IgD-negative memory B cell (primary cell): ENCODE results near the gene TNIK. TPM values are rescaled to one million over a fixed set of nuclear protein-coding genes. Genes with fewer than 3 reads are reported as not detected.
A peak's percentile ranks its signal among the peaks of the same experiment; 100 is the strongest.

ENCODE experiments used
- H3K27ac Mint-ChIP-seq, 3 donors: one replicate each; pipeline ENCODE4 v1.8.0; 2020 to 2022; ENCODE audit warnings: mild to moderate bottlenecking in 3 of 3, mixed read lengths in 3 of 3, moderate library complexity in 1 of 3
- H3K27me3 Mint-ChIP-seq: one replicate; pipeline ENCODE4 v1.8.0; 2021; ENCODE audit warnings: mixed read lengths
- H3K36me3 Mint-ChIP-seq: one replicate; pipeline ENCODE4 v1.8.0; 2020; ENCODE audit warnings: mild to moderate bottlenecking, mixed read lengths
- H3K4me1 Mint-ChIP-seq, 3 donors: one replicate each; pipeline ENCODE4 v1.8.0; 2020 to 2022; ENCODE audit warnings: mixed read lengths in 3 of 3, mild to moderate bottlenecking in 1 of 3
- H3K4me3 Mint-ChIP-seq, 4 donors: one replicate each; pipeline ENCODE4 v1.8.0; 2020 to 2022; ENCODE audit warnings: mild to moderate bottlenecking in 4 of 4, mixed read lengths in 4 of 4, moderate library complexity in 3 of 4
- H3K9me3 Mint-ChIP-seq, 3 donors: one replicate each; pipeline ENCODE4 v1.8.0; 2020 to 2021; ENCODE audit warnings: mixed read lengths in 3 of 3, mild to moderate bottlenecking in 1 of 3
- polyA plus RNA-seq: library from polyadenylated mRNA; unstranded; fragments of 300-500 nt; fragmentation: Illumina TruSeq; gene quantifications from one replicate; pipeline ENCODE4 v1.2.3, GENCODE V29; 2021

The TNIK gene
- polyA plus RNA-seq, 1 donor from 2014 or later = 3.0 TPM

DNA sequence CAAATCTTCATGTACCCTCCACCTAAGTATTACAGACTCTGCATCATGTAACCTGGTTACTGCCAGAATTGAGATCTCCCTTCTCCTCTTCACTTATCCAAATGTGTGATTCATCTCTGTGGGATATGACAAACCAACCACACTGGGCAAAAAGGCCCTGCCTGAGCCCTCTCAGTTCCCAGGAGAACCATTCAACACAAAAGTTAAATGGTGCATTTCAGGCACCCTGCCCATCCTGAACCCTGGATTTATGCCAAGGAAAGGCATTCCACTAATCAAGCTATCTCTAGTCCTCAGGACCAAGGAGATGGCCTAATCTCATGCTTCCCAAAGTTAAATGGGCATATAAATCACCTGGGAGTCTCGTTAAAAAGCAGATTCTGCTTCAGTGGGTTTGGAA lies 108.5 kb downstream of the TNIK start:
- Mint-ChIP-seq H3K4me3 (no peak overlapping the region), H3K4me1 (peaks cover 8 to 19% (median 14%) of the 10 kb centered on the region in 3 donors), H3K9me3 (no peaks in the 10 kb centered on the region), H3K27ac (no peak overlapping the region), H3K27me3 (no peaks in the 10 kb centered on the region), H3K36me3 (no peaks in the 10 kb centered on the region)

DNA sequence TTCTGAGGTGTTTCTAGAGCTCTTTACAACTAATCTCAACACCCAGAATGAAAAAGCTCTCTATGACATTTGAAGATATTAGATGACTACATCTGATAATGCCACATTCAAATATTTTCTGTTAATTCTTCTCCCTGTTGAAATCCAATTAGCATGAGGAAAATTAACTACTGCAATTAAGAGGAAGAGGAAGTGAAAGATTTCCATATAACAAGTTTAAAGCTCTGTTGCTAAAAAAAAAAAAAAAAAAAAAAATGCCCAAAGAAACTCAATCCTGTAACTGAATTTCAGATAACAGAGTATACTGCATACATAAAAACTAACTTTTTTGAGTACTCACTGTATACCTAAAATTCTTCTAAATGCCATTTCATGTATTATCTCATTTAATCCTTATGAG lies 109.8 kb downstream of the TNIK start:
- H3K27me3 Mint-ChIP-seq = no peaks in the 10 kb centered on the region
- no peaks in the 10 kb centered on the region for H3K9me3 Mint-ChIP-seq
- peaks cover 8 to 19% (median 15%) of the 10 kb centered on the region in 3 donors for H3K4me1 Mint-ChIP-seq
- no peak overlapping the region for H3K27ac Mint-ChIP-seq
- H3K4me3 Mint-ChIP-seq = no peak overlapping the region
- H3K36me3 Mint-ChIP-seq = no peaks in the 10 kb centered on the region

DNA sequence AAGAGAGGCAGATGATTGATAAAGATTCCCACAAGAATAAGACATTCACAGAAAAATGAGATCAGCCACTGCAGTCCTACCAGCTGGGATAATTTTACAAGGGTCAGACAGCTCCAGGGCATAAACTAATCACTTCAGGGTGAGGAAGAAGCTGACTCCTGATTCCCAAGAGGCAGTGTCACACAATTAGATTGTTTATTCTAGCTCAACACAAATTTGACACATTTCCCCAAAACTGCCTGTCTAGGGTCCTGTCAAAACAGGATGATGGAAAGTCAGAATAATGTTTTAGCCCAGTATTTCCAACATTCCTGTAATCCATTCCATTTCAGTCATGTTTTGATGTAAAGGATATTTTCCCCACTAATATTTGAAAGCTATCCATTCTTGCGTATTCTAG lies 110.8 kb downstream of the TNIK start:
- H3K27me3 Mint-ChIP-seq = peaks cover 1% of the 10 kb centered on the region
- peaks cover 8 to 23% (median 15%) of the 10 kb centered on the region in 3 donors for H3K4me1 Mint-ChIP-seq
- H3K9me3 Mint-ChIP-seq = peaks cover 0 to under 1% (median 0%) of the 10 kb centered on the region in 3 donors
- H3K36me3 Mint-ChIP-seq = no peaks in the 10 kb centered on the region
- no peak overlapping the region for H3K27ac Mint-ChIP-seq
- H3K4me3 Mint-ChIP-seq = no peak overlapping the region

DNA sequence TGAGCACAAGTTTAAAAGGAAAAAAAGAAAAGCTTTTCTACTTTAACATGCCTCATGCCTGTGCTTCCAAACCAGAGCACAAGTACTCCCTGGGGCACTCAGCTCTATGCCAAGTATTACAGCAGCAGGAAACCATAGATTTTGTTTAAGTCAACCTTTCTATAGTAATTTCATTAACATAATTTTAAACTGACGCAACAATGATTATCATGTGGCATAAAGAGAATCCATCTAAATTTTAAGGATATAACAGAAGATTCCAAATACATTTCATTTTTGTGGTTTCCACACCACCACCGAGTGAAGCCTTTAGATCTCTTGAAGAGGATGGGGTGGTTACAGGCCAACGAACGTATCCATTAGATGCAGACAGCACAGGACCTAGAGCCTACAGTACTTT lies 112.1 kb downstream of the TNIK start:
- peaks cover 1% of the 10 kb centered on the region for H3K27me3 Mint-ChIP-seq
- no peaks in the 10 kb centered on the region for H3K36me3 Mint-ChIP-seq
- peaks cover 0 to 2% (median 0%) of the 10 kb centered on the region in 3 donors for H3K9me3 Mint-ChIP-seq
- H3K4me1 Mint-ChIP-seq = peaks cover 8 to 23% (median 15%) of the 10 kb centered on the region in 3 donors
- H3K4me3 Mint-ChIP-seq = peak overlapping the region in 1 of 4 donors; percentile 28
- no peak overlapping the region for H3K27ac Mint-ChIP-seq

DNA sequence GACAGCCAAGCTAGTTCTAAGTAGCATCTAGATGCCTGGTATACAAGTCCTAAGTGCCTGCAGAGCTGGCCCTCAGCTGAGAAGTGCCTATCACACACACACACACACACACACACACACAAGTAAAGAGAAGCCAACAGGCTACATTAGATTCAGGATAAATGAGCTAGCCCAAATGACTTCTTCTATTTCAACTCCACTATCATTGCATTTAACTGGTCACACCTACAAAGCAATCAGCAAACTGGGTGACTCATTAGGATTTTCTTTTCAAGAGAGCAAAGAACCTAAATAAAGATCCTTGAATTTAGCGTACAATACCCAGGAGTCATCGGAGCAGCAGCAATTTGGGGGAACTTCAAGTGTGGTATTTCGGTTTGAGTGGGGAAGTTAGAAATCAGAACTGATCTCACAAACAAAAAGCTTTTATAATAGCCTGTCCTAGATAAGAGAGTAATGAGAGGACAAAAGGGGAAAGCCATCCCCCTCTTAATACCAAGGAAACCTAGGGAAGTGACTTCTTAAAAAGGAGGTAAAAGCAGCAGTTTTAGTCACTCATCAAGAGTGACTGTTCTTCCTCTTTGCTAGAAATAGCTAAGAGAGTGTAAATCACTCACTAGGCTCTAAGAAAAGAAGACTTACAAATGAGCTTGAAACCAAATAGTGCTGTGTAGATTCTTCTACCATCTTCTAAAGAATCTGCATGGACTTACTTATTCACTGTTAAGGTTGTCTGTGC lies 112.7 kb downstream of the TNIK start:
- Mint-ChIP-seq H3K27me3 (peaks cover 1% of the 10 kb centered on the region), H3K4me3 (peak overlapping the region in 2 of 4 donors; percentile 60 to 68), H3K27ac (peak overlapping the region in 1 of 3 donors; percentile 41), H3K9me3 (peaks cover 0 to 2% (median 2%) of the 10 kb centered on the region in 3 donors), H3K4me1 (peaks cover 8 to 23% (median 15%) of the 10 kb centered on the region in 3 donors), H3K36me3 (no peaks in the 10 kb centered on the region)

DNA sequence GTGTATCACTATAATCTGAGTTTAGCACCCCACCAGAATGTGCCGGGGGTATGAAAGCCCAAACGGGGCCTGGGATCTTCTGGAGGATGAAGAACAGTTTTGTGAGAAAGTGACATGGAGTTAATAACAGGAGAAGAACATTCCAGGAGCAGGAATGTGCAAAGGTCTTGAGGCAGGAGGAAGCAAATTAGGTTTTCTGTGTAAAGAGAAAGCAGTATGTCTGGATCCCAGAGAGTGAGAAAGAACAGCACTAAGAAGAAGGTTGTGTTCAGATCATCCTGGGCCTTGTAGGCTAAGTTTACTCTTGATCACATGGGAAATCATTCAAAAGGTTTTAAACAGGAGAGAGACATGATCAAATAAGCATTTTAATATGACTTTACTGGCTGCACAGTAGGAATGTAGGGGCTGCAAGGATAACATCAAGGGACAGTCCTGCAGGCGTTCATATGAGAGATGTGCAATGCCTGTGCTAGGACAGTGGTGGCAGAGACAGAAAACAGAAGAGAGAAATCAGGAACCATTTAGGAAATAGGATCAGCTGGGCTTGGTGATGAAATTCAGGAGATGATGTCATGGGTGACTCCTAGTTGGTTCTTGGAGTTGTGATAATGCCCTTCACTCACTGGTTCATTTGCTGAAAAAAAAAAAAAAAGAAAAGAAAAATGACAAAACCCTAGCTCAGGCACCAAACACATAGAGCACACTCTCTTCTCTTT lies 113.5 kb downstream of the TNIK start:
- Mint-ChIP-seq H3K4me3 (peak overlapping the region in 1 of 4 donors; percentile 24), H3K4me1 (peaks cover 8 to 23% (median 15%) of the 10 kb centered on the region in 3 donors), H3K27me3 (peaks cover 1% of the 10 kb centered on the region), H3K27ac (no peak overlapping the region), H3K36me3 (no peaks in the 10 kb centered on the region), H3K9me3 (peaks cover 0 to 2% (median 2%) of the 10 kb centered on the region in 3 donors)

DNA sequence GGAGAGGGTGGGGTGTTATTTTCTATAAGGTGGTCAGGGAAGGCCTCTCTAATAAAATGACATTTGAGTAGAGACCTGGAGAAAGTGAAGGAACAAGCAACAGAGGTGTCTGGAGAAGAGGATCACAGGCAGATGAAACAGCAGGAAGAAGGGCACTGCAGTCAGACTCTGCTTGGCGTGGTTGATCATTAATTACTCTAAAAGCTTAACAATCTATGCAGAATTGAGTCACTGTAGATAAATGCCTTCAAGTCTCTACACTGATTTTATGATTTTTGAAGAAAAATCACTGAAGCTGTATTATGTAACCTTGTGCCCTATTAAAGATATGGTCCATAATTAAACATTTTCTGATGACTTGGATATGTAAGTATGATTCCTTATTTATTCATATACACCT lies 114.2 kb downstream of the TNIK start:
- Mint-ChIP-seq H3K4me3 (no peak overlapping the region), H3K4me1 (peaks cover 8 to 23% (median 15%) of the 10 kb centered on the region in 3 donors), H3K27ac (no peak overlapping the region), H3K9me3 (peaks cover 0 to 2% (median 2%) of the 10 kb centered on the region in 3 donors), H3K36me3 (no peaks in the 10 kb centered on the region), H3K27me3 (peaks cover 1% of the 10 kb centered on the region)

DNA sequence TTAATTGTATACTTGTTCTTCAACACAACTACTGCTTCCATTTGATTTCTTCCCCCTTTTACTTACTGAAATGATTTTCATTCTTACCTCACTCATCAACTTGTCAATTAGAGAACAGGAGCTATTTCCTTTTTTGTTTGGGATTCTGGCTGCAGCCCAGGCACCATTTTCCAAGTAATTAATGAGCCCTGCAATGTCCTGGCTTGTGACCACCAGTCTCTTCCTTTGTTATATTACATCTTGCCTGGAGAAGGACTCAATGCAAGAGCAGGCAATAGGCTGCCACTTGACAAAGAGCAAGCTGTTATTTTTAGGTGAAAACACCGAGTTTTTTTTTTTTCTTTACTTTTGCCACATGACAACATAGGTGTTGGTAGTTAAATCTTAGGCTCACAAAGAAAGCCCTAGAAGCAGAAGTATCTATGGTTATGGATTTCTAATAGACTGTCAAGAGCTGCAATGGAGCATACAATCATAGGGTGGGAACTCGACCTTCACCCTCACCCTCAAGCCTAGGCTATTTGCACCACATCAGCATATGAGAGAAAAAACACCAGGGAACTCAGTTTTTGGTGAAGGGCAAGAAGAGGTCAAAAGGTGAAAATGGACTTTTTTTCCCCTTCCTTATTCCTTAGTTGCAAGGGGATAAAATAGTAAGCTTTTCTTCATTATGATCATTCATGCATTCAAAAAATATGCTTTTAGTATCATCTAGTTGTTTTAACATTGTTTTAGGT lies 114.9 kb downstream of the TNIK start:
- Mint-ChIP-seq H3K4me3 (no peak overlapping the region), H3K9me3 (peaks cover 0 to 2% (median 2%) of the 10 kb centered on the region in 3 donors), H3K27ac (no peak overlapping the region), H3K27me3 (peaks cover 1% of the 10 kb centered on the region), H3K36me3 (no peaks in the 10 kb centered on the region), H3K4me1 (peaks cover 8 to 21% (median 14%) of the 10 kb centered on the region in 3 donors)

DNA sequence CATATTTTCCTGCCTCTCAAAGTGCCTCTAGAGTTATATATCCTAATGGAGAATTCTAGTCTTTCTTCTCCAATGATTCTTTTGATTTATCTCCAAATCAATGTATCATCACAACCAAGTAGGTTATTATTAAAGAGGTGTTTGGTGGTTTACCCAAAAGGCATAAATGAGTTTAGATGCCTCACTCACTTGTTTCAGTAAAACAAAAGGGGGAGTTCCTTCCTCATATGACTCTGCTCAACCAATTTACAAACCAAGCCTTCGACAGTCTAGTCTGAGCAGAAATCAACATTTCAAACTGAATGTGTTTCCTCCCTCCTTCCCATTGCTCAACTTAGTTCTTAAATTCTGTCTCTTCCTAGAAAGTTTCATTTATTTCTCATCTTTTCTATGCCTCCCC lies 116.5 kb downstream of the TNIK start:
- no peak overlapping the region for H3K4me3 Mint-ChIP-seq
- H3K27me3 Mint-ChIP-seq = peaks cover 1% of the 10 kb centered on the region
- H3K27ac Mint-ChIP-seq = no peak overlapping the region
- H3K36me3 Mint-ChIP-seq = no peaks in the 10 kb centered on the region
- H3K4me1 Mint-ChIP-seq = peaks cover 8 to 14% (median 11%) of the 10 kb centered on the region in 3 donors
- peaks cover 0 to 2% (median 2%) of the 10 kb centered on the region in 3 donors for H3K9me3 Mint-ChIP-seq

DNA sequence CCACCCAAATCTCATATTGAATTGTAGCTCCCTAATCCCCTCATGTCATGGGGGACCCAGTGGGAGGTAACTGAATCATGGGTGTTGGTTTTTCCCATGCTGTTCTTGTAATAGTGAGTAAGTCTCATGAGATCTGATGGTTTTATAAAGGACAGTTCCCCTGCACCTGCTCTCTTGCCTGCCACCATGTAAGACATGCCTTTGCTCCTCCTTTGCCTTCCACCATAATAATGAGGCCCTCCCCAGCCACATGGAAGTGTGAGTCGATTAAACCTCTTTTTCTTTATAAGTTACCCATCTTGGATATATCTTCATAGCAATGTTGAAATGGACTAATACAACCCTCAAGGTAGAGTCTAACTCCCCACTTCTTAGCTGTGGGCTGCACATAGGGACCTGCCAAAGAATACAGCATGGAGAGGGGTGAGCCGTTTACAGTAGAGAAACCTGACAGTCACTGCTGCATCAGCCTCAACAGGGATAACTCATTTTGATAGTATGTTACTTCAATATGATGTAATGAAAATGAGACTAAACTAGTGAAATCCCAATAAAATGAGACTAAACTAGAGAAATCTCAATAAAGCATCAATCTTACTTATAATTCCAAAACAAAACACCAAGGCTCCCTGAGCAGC lies 117.3 kb downstream of the TNIK start:
- Mint-ChIP-seq H3K9me3 (peaks cover 0 to 2% (median 2%) of the 10 kb centered on the region in 3 donors), H3K27ac (no peak overlapping the region), H3K4me1 (peaks cover 5 to 12% (median 9%) of the 10 kb centered on the region in 3 donors), H3K4me3 (peak overlapping the region in 1 of 4 donors; percentile 14), H3K27me3 (peaks cover 1% of the 10 kb centered on the region), H3K36me3 (no peaks in the 10 kb centered on the region)

DNA sequence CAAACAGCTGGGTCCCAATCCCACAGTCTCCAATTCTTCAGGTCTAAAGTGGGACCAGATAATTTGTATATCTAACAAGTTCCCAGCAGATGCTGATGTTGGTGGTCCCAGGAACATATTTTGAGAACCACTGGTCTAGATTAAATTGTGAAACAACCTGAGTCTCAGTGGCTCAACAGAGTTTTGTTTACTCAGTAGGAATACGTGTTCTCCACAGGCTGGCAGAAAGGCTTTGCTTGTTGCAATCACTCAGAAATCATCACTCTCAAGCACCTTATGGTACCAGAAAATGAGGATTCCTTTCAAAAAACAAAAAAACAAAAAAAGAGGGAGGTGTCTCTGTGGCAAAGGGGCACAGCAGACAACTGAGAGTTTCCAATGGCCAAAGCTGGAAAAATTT lies 118.0 kb downstream of the TNIK start:
- Mint-ChIP-seq H3K9me3 (peaks cover 0 to 2% (median 2%) of the 10 kb centered on the region in 3 donors), H3K36me3 (no peaks in the 10 kb centered on the region), H3K27me3 (peaks cover 1% of the 10 kb centered on the region), H3K4me3 (no peak overlapping the region), H3K4me1 (peaks cover 3 to 5% (median 4%) of the 10 kb centered on the region in 3 donors), H3K27ac (no peak overlapping the region)

DNA sequence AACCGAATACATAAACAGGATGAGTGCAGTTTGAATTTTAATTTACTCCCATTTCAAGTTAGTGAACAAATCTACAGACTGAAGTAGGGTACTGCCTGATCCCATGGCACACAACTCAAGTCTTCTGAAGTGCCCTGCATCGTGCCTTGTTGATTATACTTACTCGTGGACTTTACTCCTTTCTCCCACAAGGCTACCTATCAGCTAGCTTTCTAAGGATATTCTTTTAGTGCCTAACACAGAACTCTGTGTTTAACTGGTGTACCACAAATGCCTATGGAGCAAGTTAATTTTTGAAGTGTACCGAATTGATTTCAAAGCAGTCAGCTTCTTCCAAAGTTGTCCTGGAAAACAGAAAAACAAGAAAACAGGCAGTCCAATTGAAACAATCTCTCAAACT lies 119.8 kb downstream of the TNIK start:
- Mint-ChIP-seq H3K27me3 (peaks cover 1% of the 10 kb centered on the region), H3K9me3 (peaks cover 0 to 2% (median 2%) of the 10 kb centered on the region in 3 donors), H3K27ac (no peak overlapping the region), H3K4me1 (peaks cover 0 to 5% (median 0%) of the 10 kb centered on the region in 3 donors), H3K4me3 (no peak overlapping the region), H3K36me3 (no peaks in the 10 kb centered on the region)

DNA sequence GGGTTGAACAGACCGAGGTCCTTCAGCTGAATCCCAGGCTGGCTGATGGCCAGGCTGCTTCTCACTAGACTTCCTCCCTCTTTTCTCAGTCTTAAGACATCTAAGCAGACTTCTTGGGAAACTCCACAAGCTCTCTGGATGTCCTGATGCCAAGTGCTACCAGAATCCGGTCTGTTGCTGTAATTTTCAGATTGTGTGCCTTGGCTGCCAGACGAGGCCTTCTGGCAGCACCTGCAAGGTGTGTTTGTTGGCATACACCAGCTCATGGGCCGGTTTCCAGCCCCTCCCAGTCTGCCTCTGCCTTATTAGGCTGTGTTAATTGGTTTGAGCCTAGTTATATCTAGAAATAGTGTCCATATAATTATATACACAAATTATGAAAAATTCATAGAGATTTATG lies 120.6 kb downstream of the TNIK start:
- H3K4me1 Mint-ChIP-seq = no peaks in the 10 kb centered on the region
- no peak overlapping the region for H3K27ac Mint-ChIP-seq
- peaks cover under 1% of the 10 kb centered on the region for H3K27me3 Mint-ChIP-seq
- no peak overlapping the region for H3K4me3 Mint-ChIP-seq
- H3K36me3 Mint-ChIP-seq = no peaks in the 10 kb centered on the region
- peaks cover 0 to 2% (median 2%) of the 10 kb centered on the region in 3 donors for H3K9me3 Mint-ChIP-seq

DNA sequence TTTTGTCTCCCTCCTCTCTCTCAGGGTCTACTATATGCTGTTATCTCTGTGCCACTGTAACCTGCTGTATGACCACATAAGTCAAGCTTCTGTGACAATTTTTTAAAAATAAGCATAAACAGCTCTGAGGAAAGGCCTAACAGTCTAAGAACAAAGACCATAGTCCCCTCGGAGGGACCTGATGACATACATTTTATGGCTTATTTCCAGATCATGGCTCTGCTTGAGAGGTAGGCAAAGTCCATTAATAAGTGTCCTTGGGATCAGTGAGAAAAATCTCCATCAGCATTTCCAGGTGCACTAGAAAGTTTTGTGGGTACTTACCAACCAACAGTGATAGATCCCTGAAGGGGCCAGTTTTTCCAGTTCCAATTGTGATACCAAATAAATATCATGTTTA lies 123.8 kb downstream of the TNIK start:
- Mint-ChIP-seq H3K9me3 (no peaks in the 10 kb centered on the region), H3K36me3 (no peaks in the 10 kb centered on the region), H3K27me3 (no peaks in the 10 kb centered on the region), H3K4me3 (no peak overlapping the region), H3K27ac (peak overlapping the region in 1 of 3 donors; percentile 21), H3K4me1 (no peaks in the 10 kb centered on the region)
